Jurkat, Clone E6-1 (cell line): ENCODE measurements around the gene SCUBE3.

Experiments used
- DNase-seq: peaks from one replicate; pipeline ENCODE4 v3.0.0-alpha.2; 2011; ENCODE audit warnings: low read depth, low spot score
- H3K4me3 ChIP-seq: 2 replicates; pipeline ENCODE4 v1.5.1; 2011; ENCODE audit warnings: mild to moderate bottlenecking, low read length, control low read depth, moderate library complexity

The SCUBE3 gene

GRCh38 chr6:35179901-35180535 is 33.7 kb upstream of the SCUBE3 start:
- DNase-seq: no peak
- no peak overlapping the region for H3K4me3 ChIP-seq

DNA sequence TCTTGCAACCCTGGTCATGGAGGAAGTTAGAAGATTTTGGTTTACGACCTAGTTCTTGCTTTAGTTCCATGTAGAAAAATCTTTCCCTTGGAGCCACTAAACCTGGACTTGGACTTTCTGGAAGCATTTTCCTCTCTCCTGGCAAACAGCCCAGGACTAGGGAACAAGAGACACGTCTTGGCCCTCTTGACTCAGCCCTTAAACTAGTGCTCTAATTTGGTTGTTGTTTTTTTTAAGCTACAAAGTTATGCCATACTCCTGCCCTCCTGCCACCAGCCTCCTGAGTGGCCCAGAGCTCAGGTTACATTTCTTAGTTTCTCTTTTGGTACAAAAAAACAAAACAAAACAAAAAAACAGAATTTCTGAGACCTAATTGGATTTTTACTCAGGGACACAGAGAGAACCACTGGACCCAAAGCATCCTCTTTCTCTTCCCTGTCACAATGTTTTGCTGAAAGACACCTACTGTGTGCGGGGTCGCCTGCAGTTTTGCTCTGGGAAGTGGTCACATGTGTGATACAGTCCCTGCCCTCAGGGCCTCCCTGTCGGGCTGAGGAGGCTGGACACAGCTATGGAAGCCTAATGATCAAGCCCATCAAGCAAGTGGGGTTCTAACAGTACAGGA is 32.3 kb upstream of the SCUBE3 start:
- DNase-seq: no peak
- H3K4me3 ChIP-seq: no peak overlapping the region

DNA sequence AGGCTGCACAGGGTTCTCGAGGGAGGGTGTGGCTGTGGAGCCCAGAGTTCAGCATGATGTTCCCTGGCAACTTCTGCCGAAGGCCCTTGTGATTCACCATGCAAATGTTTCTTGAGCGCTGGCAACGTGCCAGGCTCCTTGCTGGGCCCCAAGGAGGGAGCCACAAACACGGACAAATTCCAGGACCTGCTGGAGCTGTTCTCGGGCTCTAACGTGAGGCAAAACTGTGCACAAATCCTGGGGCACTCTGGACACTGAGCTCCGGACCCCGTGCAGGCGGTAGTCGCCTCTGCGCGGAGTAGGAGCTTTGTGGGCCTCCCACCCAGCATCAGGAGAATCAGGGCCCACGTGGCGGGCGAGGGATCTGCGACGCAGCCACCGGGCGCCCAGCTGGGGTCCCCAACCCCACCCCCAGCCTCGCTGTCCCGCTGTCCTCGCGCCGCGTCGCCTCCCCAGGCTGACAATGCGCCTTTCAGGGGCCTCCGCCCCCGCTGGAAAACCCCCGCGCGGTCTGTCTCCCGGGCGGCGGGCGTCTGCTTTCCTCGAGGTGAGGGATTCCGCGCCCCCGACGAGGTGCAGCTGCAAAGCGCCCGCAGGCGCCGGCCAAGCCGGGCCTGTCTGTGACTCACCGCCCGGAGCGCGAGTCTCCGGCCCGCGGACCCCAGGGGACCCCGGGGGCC is 31.7 kb upstream of the SCUBE3 start:
- H3K4me3 ChIP-seq: no peak overlapping the region
- no peak for DNase-seq

- no peak overlapping the region for H3K4me3 ChIP-seq
- no peak for DNase-seq
Measured at GRCh38 chr6:35183281-35183680, 30.5 kb upstream of the SCUBE3 start.

DNA sequence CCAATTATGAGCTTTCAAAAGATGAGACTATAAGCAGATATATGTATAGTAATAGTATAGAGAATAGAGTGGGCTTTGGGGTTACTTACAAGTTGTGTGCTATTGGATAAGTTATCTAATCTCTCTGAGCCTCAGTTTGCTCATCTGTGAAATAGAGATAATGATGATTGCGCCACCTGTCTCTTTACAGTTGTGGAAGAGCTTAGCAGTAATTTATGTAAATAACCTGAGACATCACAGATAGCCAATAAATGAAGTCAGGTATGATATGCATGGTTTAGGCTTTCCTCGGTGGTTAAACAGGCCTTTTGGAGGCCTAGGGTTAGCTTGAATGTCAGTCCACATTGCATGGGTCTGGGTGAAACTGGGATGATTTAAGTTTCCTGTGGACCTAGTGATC is 29.8 kb upstream of the SCUBE3 start:
- no peak overlapping the region for H3K4me3 ChIP-seq
- no peak for DNase-seq

GRCh38 chr6:35184580-35185301 is 29.0 kb upstream of the SCUBE3 start:
- H3K4me3 ChIP-seq: no peak overlapping the region
- no peak for DNase-seq

DNA sequence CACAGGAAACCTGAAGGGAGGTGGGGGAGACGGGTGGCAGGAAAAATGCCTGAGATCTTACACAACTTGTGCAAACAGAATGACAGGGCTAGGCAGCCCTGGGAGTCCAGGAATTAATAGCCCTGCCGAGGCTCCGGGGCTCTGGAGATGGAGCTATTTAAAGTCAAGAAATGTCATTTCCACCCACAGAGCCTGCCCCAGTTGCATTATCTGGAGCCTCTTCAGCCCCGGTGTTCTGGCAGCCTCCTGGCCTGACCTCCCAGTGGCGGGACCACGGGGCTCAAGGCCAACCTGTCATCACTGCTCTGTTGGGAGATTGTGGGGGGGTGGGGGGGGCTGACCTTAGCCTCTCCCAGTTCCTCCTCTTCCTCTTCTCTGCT is 28.5 kb upstream of the SCUBE3 start:
- no peak overlapping the region for H3K4me3 ChIP-seq
- DNase-seq: no peak

- H3K4me3 ChIP-seq: no peak overlapping the region
- DNase-seq: no peak
Measured at GRCh38 chr6:35185971-35186370, 27.8 kb upstream of the SCUBE3 start.

GRCh38 chr6:35186571-35186970 is 27.2 kb upstream of the SCUBE3 start:
- no peak overlapping the region for H3K4me3 ChIP-seq
- DNase-seq: no peak

DNA sequence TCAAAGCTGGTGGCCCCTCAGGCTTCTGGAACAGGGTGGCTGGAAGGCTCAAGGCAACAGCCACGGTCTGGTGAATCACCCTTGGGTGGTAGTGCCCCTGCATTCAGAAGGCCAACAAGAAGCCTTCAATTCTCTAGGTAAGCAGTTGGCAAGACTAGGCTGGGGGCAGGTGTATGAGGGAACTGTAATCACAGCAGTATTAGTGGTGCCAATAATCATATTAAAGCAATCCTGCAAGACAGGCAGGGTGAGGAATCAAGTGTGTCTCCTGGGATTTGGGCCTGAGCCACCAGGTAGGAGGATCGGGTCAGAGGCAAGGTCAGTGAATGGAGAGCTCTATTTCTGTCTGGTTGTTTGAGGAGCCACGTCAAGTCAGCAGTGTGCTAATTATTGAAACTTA is 24.9 kb upstream of the SCUBE3 start:
- DNase-seq: no peak

DNA sequence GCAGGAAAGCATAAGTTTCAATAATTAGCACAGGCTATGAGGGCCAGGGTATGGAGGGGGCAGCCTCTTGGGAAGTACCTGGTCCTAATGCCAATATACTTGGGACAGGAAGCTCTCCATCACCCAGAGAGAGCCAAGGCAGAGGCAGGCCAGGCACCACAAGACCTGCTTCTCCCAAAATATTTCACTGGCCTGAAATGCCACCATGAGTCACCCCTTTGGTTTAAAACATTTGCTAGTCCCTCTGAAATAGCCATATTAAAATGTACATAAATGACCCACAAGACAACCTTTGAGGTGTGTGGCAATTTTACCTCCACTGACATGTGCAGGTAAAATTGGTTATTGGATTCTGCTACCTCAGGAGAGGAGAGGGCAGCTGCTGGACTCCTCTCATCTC is 23.4 kb upstream of the SCUBE3 start:
- H3K4me3 ChIP-seq: no peak overlapping the region
- no peak for DNase-seq

More for the DNA sequence above, 24.9 kb upstream of the SCUBE3 start:
- H3K4me3 ChIP-seq: no peak overlapping the region

DNA sequence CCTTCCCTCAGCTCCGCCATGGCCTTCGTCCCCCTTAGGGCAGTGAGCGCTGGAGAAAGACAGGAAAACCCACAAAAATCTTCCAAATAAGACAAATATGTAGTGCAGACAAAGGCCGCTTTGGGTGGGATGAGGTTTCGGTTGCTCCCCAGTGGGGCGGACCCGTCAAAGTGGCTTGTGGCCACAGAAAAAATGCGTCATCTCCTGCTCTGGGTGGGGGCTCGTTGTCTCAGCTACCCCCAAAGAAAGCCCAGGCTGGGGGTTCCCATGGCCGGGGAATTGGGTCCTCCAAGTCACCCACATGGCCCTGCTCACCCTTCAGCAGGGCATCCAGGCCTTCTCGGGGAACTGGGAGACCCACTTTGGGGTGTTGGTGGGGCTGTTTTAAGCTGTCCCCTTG is 21.9 kb upstream of the SCUBE3 start:
- DNase-seq: no peak

DNA sequence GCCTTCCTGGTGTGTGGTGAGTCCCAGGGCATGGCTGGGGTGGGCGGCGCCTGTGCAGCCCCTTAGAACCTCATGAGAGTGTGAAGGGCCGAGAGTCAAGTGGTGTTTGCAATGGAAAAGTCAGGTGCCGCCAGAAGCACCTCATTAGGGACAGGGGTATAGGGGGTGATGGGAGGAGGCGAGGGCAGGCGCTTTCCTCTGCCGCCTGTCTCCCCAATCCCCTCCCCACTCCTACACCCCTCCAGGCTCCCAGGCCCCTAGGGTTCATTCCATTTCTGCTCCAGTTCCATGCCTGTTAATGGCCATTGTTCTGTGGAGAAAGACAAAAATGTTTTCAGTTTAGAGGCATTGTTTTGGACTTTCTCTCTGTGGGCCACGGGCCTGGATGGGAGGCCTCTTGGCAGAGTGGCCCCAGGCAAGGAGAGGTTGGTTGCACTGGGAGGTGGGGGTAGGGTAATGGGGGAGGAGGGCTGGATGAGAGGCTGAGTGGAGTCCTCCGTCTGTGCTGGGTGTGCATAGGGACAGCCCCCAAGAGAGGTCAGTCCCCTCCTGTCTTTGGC is 21.4 kb upstream of the SCUBE3 start:
- no peak overlapping the region for H3K4me3 ChIP-seq
- DNase-seq: no peak

More for the DNA sequence above, 21.9 kb upstream of the SCUBE3 start:
- no peak overlapping the region for H3K4me3 ChIP-seq

DNA sequence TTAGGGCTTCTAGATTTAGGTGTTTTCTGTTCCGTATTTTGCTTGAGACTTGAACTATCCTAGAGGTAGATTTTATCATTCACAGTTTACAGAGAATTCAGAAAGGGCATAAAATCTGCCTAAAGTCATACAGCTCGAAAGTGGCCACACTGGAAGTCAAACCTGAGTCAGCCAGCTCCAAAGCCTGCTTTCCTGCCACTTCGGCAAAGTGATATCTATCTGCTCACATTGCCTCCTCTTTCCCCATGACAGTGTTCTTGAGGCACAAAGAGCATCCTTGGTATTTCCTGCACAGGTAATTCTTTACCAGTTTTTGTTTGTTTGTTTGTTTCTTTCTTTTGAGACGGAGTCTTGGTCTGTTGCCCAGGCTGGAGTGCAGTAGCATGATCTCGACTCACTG is 19.4 kb upstream of the SCUBE3 start:
- DNase-seq: no peak
- H3K4me3 ChIP-seq: no peak overlapping the region

- H3K4me3 ChIP-seq: no peak overlapping the region
- no peak for DNase-seq
Measured at GRCh38 chr6:35195120-35195780, 18.5 kb upstream of the SCUBE3 start.

GRCh38 chr6:35197196-35197595 is 16.6 kb upstream of the SCUBE3 start:
- DNase-seq: no peak
- H3K4me3 ChIP-seq: no peak overlapping the region

DNA sequence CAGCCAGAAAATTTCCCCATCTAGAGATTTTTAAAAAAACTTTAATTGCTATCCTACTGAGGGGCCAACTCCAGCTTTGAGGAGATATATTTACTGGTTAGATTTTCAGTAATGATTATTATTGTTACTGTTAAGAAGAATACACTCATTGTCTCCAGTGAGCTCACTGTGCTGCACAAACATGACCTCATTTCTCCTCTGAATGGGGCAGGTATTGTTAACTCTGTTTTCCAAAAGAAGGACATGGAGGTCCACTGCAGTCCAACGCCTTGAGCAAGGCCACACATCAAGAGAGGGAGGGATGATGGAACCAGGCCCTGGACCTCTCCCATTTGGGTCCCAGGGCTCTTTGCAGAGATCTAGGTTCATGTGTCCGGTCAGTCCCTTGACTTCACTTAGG is 13.9 kb upstream of the SCUBE3 start:
- no peak for DNase-seq

GRCh38 chr6:35202066-35202546 is 11.7 kb upstream of the SCUBE3 start:
- H3K4me3 ChIP-seq: no peak overlapping the region
- DNase-seq: peak; percentile 10

More for the DNA sequence above, 13.9 kb upstream of the SCUBE3 start:
- H3K4me3 ChIP-seq: no peak overlapping the region

DNA sequence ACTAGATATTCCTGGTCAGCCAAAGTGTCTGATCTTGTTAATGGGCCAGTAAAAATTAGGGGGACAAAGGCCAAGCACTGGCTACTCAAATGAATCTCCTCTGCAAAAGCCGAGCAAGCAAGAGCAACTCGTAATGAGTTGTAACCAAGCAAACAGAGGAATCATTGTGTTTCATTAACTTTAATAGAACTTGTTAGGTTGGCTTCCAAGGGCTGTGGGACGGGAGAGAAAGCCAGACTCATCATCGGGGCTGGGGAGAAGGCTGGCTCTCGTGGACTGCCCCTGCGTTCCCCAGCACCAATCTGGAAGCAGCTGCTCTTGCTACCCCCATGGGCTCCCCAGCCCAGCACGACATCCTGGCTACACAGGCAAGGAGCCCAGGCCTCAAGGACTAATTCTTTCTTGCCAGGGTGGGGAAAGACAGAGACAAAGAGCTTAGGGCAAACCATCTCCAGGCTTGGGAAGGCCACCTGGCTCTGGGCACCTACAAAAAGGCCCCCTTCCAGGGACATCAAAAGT is 10.5 kb upstream of the SCUBE3 start:
- no peak overlapping the region for H3K4me3 ChIP-seq
- DNase-seq: no peak
